HAP-1 (cell line): Measurements from ENCODE around the gene CASQ2.

ENCODE experiments used
- DNase-seq, 2 experiments: peaks; one replicate each; pipeline ENCODE4 v3.0.0-alpha.2; 2016 to 2020; ENCODE audit warnings: low spot score in 2 of 2
- H3K27me3 ChIP-seq: fragments of 250-450 bp; sonication (Bioruptor Pico); 2 replicates; pipeline ENCODE4 v1.5.1; 2020; ENCODE audit warnings: low read depth, mild to moderate bottlenecking, moderate library complexity
- H3K36me3 ChIP-seq: fragments of 250-450 bp; sonication (Bioruptor Pico); replicated peaks from 2 replicates; pipeline ENCODE4 v1.5.1; 2020; ENCODE audit warnings: mild to moderate bottlenecking
- H3K4me1 ChIP-seq: fragments of 250-450 bp; sonication (Bioruptor Pico); 2 replicates; pipeline ENCODE4 v1.5.1; 2020; ENCODE audit warnings: mild to moderate bottlenecking
- H3K4me3 ChIP-seq: fragments of 250-450 bp; sonication (Bioruptor Pico); 2 replicates; pipeline ENCODE4 v1.5.1; 2020; ENCODE audit warnings: mild to moderate bottlenecking, moderate library complexity
- H3K9me3 ChIP-seq: fragments of 250-450 bp; sonication (Bioruptor Pico); 2 replicates; pipeline ENCODE4 v1.5.1; 2020; ENCODE audit warnings: mild to moderate bottlenecking, moderate library complexity
- in situ Hi-C: fragments of 300-500 bp; cut with MboI; formaldehyde crosslinking; loops from 3 replicates; pipeline ENCODE4 v1.14.3; 2020; ENCODE audit warnings: low sequenced_read_pairs, inconsistent platforms, mixed read lengths

CASQ2 gene

DNA sequence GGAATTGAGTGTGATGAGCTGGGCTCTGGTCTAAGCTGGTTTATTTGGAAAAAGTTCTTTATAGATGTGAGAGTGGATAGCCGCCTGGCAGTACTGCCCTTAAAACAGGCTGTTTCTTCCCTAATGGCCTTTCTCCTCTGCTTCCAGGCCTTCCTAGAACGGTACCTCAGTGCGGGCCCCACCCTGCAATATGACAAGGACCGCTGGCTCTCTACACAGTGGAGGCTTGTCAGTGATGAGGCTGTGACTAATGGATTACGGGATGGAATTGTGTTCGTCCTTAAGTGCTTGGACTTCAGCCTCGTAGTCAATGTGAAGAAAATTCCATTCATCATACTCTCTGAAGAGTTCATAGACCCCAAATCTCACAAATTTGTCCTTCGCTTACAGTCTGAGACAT lies 77.5 kb downstream of the CASQ2 start:
- 0 out of 2 replicates have a peak, but pooled peaks cover 5% of the 10 kb centered on the region for H3K36me3 ChIP-seq
- peaks cover 12% of the 10 kb centered on the region for H3K4me1 ChIP-seq
- H3K27me3 ChIP-seq = no peaks in the 10 kb centered on the region
- in situ Hi-C loops = no loop called here
- no peak for DNase-seq
- H3K9me3 ChIP-seq = no peaks in the 10 kb centered on the region
- no peak overlapping the region for H3K4me3 ChIP-seq

DNA sequence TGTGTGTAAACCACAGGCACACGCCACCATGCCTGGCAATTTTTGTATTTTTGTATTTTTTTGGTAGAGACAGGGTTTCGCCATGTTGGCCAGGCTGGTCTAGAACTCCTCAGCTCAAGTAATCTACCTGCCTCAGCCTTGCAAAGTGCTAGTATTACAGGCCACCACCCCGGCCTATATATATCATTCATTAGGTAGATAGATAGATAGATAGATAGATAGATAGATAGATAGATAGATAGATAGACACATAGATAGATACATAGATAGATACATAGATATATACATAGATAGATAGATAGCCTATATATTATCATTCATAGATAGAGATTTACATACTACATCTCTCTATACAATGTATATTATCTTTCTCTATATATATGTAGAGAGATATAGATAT lies 80.8 kb downstream of the CASQ2 start:
- no peak overlapping the region for H3K4me3 ChIP-seq
- no peaks in the 10 kb centered on the region for H3K9me3 ChIP-seq
- no peaks in the 10 kb centered on the region for H3K4me1 ChIP-seq
- peaks cover 13% of the 10 kb centered on the region for H3K36me3 ChIP-seq
- DNase-seq = no peak
- in situ Hi-C loops = no loop called here
- H3K27me3 ChIP-seq = no peaks in the 10 kb centered on the region

DNA sequence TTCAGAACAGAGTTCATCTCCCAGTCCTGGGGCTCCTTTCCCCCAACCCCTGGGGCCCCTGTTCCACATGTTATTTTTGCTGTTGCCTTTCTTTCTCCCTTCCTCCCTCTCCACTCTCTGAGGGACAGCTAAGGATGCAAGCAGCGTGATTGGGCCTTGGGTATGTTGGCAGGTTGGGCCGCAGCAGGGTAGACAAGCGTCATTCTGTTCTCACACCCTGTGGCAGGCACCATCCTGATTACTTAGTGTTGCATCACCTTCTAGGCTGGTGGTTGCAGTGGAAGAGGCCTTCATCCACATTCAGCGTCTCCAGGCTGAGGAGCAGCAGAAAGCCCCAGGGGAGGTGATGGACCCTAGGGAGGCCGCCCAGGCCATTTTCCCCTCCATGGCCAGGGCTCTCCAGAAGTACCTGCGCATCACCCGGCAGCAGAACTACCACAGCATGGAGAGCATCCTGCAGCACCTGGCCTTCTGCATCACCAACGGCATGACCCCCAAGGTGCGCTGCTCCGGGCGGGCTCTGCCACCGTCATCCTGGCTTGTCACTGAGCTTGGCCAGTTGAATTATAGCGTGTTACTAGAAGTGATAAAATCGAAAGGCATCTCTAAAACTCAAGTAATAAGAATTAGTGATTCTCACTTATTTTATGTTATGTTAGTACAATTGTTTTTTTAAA lies 83.3 kb downstream of the CASQ2 start:
- in situ Hi-C loops = no loop called here

DNA sequence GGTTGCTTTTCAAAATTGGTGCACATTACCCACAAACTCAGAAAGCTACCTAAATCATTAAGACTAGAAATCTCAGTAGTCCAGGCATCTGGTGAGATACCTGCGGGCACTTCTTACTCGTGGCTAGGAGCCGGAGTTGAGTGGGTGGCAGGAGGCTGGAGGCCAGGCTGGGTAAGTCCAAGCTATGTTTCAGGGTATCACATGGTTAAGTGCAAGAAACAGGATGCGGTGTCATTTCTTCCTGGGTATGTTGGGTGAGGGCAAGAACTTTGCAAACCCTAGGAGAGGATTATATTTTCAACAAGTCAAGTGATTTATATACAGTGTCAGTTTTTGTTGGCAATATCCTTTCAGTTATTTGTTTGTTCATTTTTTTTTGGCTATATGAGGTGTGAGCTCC lies 85.7 kb downstream of the CASQ2 start:
- Histone ChIP-seq H3K9me3 (no peaks in the 10 kb centered on the region), H3K4me1 (no peaks in the 10 kb centered on the region), H3K4me3 (no peak overlapping the region), H3K36me3 (peaks cover 8% of the 10 kb centered on the region), H3K27me3 (no peaks in the 10 kb centered on the region)
- no peak for DNase-seq
- in situ Hi-C loops = no loop called here

More for the DNA sequence above, 83.3 kb downstream of the CASQ2 start:
- Histone ChIP-seq H3K4me1 (no peaks in the 10 kb centered on the region), H3K36me3 (peaks cover 8% of the 10 kb centered on the region), H3K27me3 (no peaks in the 10 kb centered on the region), H3K4me3 (no peak overlapping the region), H3K9me3 (no peaks in the 10 kb centered on the region)
- no peak for DNase-seq

DNA sequence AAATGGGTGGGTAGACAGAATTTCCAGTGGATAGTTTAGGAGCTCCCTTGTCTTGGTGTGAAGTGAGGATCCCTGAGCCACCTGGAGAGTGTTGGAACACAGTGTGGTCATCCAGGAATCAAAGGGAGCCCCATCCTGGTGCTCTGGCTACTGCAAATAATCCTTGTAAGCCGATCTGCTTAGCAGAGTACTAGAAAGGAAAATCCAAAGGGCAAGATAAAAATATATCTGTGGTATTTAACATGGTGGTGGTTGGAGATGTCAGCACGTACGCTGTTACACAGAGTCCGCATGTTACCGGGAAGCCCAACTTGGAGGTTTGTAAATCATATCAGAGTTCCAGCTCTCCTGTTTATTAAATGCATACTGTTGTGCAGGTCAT lies 87.8 kb downstream of the CASQ2 start:
- H3K4me1 ChIP-seq = peaks cover 11% of the 10 kb centered on the region
- no peaks in the 10 kb centered on the region for H3K9me3 ChIP-seq
- H3K36me3 ChIP-seq = peaks cover 8% of the 10 kb centered on the region
- no peaks in the 10 kb centered on the region for H3K27me3 ChIP-seq
- in situ Hi-C loops = no loop called here
- H3K4me3 ChIP-seq = no peak overlapping the region
- no peak for DNase-seq

DNA sequence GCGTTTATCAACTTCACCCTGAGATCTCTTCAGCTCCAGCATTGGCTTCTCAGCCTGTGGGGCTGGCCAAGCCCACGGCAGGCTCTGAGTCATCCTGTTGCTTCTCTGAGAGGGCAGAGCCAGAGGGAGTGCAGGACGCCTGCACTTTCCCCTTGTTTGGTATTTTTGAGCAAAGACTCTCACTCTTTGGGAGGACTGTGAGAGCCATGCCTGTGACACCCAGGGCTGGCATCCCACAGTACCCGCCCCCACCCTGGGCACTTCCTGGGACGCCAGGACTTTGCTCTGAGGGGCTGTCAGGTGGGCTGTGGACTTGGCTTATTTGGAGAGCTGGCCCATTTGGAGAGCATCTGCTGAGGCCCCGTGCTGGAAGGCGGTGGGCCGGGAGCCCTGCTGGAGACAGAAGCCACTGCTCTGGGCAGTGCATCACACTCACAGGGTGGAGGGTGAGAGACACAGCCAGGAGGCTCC lies 89.3 kb downstream of the CASQ2 start:
- H3K27me3 ChIP-seq = no peaks in the 10 kb centered on the region
- no peak for DNase-seq
- no peaks in the 10 kb centered on the region for H3K9me3 ChIP-seq
- peaks cover under 1% of the 10 kb centered on the region for H3K36me3 ChIP-seq
- in situ Hi-C loops = no loop called here
- peaks cover 11% of the 10 kb centered on the region for H3K4me1 ChIP-seq
- H3K4me3 ChIP-seq = no peak overlapping the region

DNA sequence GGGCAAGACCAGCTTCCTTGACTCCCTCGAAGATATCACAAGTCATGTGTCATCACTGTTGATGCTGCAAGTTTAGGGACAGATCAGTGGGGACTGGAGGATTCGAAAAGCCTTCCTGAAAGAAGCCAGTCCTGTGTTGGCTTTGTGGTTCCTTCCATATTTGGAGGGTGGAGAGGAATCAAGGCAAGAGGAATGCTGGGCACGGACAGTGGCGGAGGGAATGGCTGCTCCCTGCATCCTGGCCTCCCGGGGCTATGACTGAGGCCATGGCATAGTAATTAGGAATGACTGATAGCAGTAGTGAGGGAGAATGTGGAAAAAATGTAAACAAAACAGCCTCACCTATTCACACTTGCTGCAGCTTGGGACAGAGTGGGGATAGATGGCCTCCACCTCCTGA lies 90.4 kb downstream of the CASQ2 start:
- Histone ChIP-seq H3K27me3 (no peaks in the 10 kb centered on the region), H3K9me3 (no peaks in the 10 kb centered on the region), H3K4me1 (peaks cover 11% of the 10 kb centered on the region), H3K36me3 (no peaks in the 10 kb centered on the region; the same call in 1 of the 2 replicates), H3K4me3 (no peak overlapping the region)
- DNase-seq = no peak
- in situ Hi-C loops = no loop called here

DNA sequence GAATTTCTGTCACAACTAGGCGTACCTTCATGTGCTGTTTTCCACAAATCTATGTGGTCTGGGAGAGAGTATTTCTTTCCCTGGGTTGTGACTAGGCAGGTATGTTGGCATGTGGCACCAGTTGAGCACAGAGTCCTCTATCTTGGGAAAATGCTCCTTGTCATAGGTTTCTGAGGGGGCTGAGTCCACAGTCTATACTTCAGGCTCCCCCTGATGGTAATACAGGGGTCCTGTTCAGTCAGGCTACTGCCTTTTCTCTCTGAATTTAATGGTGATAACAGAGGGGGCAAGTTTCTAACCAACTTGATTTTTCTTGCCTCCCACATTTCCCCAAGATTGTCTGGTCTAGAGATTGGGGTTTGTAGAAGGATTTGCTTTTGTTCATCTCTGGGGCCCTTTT lies 90.9 kb downstream of the CASQ2 start:
- DNase-seq = no peak
- H3K36me3 ChIP-seq = no peaks in the 10 kb centered on the region; the same call in 1 of the 2 replicates
- no peaks in the 10 kb centered on the region for H3K9me3 ChIP-seq
- peaks cover 11% of the 10 kb centered on the region for H3K4me1 ChIP-seq
- H3K27me3 ChIP-seq = no peaks in the 10 kb centered on the region
- in situ Hi-C loops = no loop called here
- H3K4me3 ChIP-seq = no peak overlapping the region

DNA sequence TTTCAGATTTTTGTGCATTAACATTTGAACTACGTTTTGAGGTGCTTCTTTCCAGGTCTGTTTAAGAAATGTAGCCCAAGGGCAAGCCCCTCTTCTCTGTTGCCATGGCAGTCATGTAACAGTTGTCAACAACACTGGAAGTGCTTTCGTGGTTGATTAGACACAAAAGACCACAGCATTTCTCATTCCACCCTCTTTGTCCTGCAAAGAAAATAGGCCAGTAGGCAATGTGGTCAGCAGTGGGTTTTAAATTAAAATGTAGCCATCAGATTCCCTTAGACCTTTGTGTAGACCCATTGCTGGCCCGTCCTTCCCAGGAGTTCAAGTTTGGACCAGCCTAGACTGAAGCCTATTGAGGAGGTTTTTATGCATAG lies 91.3 kb downstream of the CASQ2 start:
- H3K4me1 ChIP-seq = peaks cover 11% of the 10 kb centered on the region
- H3K36me3 ChIP-seq = no peaks in the 10 kb centered on the region; the same call in 1 of the 2 replicates
- DNase-seq = peak; percentile 56 to 61

DNA sequence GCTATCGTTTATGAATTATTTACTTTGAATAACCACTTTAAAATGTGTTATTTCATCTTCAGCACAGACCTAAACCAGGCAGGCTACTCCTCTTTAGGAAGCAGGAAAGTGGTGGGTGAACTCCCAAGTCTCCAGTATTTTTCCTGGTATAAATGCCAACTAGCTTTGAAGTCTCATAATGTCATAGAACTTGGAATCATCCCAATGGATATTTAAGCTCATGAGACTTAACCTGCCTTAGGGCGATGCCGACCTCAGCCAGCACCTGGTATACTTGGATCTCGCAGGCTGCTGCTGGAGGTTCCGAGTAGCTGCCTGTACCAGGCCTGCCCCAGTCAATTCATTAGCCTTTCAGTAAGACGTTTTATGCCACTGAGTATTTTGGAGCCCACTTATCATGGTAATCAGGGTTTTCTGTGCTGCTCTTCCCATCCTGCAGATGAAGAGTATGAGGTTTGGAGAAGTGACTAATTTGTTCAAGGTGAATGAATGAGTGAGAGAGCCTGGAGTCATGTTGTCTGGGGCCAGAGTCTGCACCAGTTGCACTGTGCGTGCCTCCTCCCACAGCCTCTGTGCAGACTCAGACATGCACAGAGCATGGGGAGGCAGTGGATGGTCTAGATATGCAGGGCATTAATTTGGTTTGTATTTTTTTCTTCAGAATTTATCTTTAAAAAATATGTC lies 91.9 kb downstream of the CASQ2 start:
- no peak for DNase-seq
- in situ Hi-C loops = no loop called here

More for the DNA sequence above, 91.3 kb downstream of the CASQ2 start:
- H3K4me3 ChIP-seq = no peak overlapping the region
- no peaks in the 10 kb centered on the region for H3K9me3 ChIP-seq
- H3K27me3 ChIP-seq = no peaks in the 10 kb centered on the region
- in situ Hi-C loops = no loop called here

DNA sequence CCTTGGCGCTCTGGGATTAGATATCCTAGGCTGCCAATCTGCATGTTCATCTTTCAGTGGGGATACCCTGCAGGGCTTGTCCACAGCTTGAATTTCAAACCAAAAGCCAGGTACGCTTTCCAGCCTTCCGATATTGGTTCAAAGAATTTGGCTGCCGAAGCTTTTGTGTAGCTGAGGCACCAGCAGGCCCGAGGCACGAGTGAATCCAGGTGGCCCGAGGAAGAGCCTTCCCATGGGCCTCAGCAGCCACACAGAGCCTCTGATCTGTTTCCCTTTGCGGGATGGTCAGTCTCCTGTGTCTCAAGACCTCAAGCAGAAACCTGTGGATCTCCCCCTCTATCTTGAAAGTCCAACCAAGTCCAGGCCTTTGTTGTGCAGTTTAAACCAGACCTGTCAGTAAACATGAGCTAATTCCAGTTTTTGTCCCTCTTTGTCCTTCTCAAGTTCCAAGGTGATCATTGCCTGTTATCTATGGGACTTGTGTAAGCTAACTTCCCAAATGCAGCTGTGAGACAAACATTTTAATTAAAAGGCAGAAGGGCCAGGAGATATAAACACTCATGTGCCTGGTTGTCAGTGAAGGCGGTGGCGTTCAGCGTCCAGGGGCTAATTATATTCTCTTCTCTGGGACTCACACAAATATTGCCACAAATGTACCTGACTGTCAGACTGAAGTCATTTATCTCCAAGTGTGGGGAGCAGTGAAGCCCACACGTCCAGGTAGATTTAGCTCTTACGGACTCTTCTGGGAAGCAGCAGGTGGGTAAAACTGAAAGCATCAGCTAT lies 96.1 kb downstream of the CASQ2 start:
- in situ Hi-C loops = no loop called here
- no peaks in the 10 kb centered on the region for H3K27me3 ChIP-seq

More for the DNA sequence above, 91.9 kb downstream of the CASQ2 start:
- Histone ChIP-seq H3K4me1 (peaks cover 11% of the 10 kb centered on the region), H3K4me3 (no peak overlapping the region), H3K27me3 (no peaks in the 10 kb centered on the region), H3K9me3 (no peaks in the 10 kb centered on the region), H3K36me3 (no peaks in the 10 kb centered on the region; the same call in 1 of the 2 replicates)

DNA sequence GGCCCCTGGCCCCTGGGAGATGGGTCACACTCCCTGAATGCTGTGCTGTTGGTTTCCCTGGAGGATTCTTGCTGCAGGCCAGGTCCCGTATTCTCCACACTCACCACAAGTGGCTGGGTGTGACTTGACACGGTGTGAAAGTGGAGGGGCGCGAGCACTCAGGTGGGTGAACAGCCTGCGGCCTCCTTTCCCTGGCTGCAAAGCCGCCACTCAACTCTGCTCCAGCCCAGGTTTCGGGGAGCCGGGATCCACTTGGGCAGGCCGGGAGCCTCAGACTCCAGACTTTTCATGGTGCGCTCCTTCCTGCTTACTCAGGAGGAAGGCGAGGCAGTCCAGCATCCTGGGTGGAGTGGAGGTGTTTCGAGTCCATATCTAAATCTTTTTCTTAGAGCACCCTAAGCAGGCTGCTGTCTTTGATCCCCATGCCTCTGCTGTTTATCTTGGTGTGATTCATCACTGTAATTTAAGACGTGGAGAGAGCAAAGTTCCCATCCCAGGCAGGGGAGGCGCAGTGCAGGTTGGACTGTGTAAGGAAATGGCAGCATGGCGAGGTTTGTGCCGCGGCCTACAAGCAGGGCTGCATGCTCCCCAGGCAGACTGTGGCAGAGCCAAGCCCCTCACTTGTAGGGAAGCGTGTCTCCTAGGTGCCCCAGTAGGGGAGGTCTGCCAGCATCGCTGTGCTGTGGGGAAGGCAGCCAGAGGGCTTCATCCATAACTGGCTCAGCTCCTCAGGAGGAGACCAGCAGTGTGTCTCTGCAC lies 97.2 kb downstream of the CASQ2 start:
- Histone ChIP-seq H3K9me3 (no peaks in the 10 kb centered on the region), H3K27me3 (no peaks in the 10 kb centered on the region), H3K4me3 (no peak overlapping the region), H3K36me3 (peaks cover 4% of the 10 kb centered on the region), H3K4me1 (peaks cover 3% of the 10 kb centered on the region; the same call in 1 of the 2 replicates)
- no peak for DNase-seq
- in situ Hi-C loops = no loop called here

More for the DNA sequence above, 96.1 kb downstream of the CASQ2 start:
- Histone ChIP-seq H3K9me3 (no peaks in the 10 kb centered on the region), H3K4me1 (peaks cover 13% of the 10 kb centered on the region), H3K36me3 (peaks cover 4% of the 10 kb centered on the region), H3K4me3 (no peak overlapping the region)
- DNase-seq = no peak

DNA sequence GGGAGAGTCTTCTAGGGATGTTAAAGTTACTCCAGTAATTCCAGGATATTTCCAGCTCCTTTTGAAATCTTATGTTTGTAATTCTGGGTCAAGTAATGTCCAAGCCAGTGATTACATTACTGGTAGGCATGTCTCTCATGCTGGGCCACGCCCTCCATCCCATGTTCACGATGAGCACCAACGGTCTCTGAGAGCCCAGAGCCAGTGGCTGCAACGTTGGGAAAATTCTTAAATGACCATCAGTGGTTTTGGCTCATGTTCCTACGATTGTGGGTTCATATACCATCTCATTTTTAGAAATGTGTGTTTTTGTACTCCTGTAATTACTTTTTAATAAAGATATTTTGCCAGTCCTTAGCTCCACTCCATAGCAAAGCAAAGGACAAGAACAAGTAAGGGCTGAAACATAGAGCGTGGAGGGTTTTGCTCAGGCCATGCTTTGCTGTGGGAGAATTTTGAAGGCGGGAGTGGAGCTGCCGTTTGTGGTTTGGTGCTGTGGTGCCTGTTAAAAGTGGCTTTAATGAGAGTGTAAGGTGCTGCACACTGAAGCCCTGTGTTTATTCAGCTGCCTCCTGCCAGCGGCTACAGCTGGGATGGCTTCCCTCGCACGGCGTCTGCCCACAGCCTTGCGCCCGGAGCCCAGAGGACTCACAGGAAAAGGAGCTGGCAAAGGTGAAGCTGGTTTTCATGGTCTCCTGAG lies 97.9 kb downstream of the CASQ2 start:
- Histone ChIP-seq H3K4me1 (peaks cover 3% of the 10 kb centered on the region; the same call in 1 of the 2 replicates), H3K36me3 (peaks cover 4% of the 10 kb centered on the region), H3K9me3 (no peaks in the 10 kb centered on the region), H3K4me3 (no peak overlapping the region), H3K27me3 (no peaks in the 10 kb centered on the region)
- in situ Hi-C loops = no loop called here
- no peak for DNase-seq
